BE2C (cell line): Measurements from ENCODE around the gene TRA2A. TPM values are rescaled to one million over a fixed set of nuclear protein-coding genes. Genes with fewer than 3 reads are reported as not detected.

ENCODE experiments used
- DNase-seq: peaks from one replicate; pipeline ENCODE4 v3.0.0-alpha.2; 2020
- H3K27me3 ChIP-seq: fragments of 250-450 bp; sonication (Bioruptor Pico); 2 replicates; pipeline ENCODE4 v1.5.1; 2020; ENCODE audit warnings: mild to moderate bottlenecking
- H3K36me3 ChIP-seq: fragments of 250-450 bp; sonication (Bioruptor Pico); 2 replicates; pipeline ENCODE4 v1.5.1; 2020; ENCODE audit warnings: mild to moderate bottlenecking
- H3K4me1 ChIP-seq: fragments of 250-450 bp; sonication (Bioruptor Pico); 2 replicates; pipeline ENCODE4 v1.5.1; 2020
- H3K4me3 ChIP-seq: 2 replicates; pipeline ENCODE4 v1.5.1; 2011; ENCODE audit warnings: low read depth, low read length
- H3K9me3 ChIP-seq: fragments of 250-450 bp; sonication (Bioruptor Pico); 2 replicates; pipeline ENCODE4 v1.5.1; 2020
- polyA plus RNA-seq: library from polyadenylated mRNA; unstranded; fragments of >200 nt; gene quantifications from one replicate; pipeline ENCODE4 v1.2.1, GENCODE V29; 2012; ENCODE audit warnings: low read depth, missing spikeins; ENCODE audit not compliant: insufficient read length, insufficient read depth
- TF ChIP-seq, protein P1 (sequence below): IDR thresholded peaks from 2 replicates; pipeline ENCODE4 v1.5.1; 2012; ENCODE audit warnings: mild to moderate bottlenecking, low read depth, low read length

TRA2A gene
- polyA plus RNA-seq, result 65.7 TPM

DNA sequence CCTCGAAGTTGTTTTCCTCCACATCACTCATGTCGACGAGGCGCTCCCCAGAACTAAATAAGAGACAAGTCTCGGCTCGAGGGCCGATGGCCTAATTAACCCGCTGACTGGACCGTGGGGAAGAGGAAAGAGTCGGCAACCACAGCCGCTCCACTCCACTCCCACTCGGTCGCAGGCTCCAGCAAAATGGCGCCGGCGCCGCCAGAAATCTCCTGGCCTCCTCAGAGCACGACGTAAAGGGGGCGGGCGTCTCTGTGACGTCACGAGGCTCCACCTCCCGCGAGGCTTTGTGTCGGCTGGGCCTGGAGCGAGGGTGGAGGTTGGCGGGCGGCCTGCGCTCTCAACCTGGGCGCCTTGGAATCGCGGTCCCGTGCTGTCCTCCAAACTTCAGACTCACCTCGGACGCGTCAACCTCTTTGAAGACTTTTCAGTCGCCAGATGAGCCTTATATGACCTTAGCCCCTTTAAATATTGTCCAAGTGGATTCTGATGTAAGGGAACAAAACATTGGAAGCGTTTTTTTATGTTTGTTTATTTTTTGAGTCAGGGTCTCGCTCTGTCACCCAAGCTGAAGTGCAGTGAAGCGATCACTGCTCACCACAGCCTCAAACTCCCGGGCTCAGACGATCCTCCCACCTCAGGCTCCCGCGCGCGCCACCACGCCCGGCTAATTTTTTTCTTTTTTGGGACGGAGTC, at the start of gene TRA2A:
Gene TRA2A, minus strand, starts transcription at position 188 of the 696 bp plus-strand sequence. Its CDS starts 157 bp downstream, at position 31.
- Histone ChIP-seq H3K27me3 (no peaks in the 10 kb centered on the region), H3K4me3 (peak within 1 kb of the TSS; percentile 90), H3K4me1 (peaks cover 3% of the 10 kb centered on the region; the same call in 1 of the 2 replicates)

DNA sequence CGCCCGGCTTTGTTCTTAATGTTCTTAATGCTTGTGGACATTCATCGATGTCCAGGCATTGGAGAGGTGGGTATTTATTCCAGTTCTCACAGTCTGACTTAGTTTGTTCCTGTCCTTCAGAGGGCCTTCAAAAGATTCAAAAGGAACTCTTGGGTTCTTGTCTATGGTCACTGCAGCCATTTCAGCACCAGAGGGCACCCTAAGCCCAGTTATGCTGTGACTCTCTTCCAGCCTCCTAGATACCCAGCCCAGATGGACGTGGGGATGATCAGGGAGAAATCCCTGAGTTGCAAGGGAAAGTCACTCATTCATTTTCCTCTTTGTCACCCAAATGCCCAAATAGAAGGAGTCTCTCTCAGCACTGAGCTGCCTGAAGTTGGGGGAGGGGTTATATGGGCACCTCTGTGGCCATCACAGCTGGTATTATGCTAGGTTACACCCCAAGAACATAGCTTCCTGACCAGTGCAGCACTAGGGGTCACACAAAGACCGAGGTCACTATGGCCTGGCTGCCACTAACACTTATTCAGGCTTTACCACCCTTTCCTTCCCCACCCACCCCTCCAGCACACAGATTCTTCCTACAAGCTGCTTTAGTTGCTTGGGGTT, 38.9 kb upstream of the TRA2A start:
- Histone ChIP-seq H3K27me3 (no peaks in the 10 kb centered on the region), H3K4me1 (no peaks in the 10 kb centered on the region), H3K4me3 (no peak overlapping the region), H3K36me3 (no peaks in the 10 kb centered on the region), H3K9me3 (no peaks in the 10 kb centered on the region)
- DNase-seq, result peak; percentile 79
- TF ChIP-seq, protein P1, sequence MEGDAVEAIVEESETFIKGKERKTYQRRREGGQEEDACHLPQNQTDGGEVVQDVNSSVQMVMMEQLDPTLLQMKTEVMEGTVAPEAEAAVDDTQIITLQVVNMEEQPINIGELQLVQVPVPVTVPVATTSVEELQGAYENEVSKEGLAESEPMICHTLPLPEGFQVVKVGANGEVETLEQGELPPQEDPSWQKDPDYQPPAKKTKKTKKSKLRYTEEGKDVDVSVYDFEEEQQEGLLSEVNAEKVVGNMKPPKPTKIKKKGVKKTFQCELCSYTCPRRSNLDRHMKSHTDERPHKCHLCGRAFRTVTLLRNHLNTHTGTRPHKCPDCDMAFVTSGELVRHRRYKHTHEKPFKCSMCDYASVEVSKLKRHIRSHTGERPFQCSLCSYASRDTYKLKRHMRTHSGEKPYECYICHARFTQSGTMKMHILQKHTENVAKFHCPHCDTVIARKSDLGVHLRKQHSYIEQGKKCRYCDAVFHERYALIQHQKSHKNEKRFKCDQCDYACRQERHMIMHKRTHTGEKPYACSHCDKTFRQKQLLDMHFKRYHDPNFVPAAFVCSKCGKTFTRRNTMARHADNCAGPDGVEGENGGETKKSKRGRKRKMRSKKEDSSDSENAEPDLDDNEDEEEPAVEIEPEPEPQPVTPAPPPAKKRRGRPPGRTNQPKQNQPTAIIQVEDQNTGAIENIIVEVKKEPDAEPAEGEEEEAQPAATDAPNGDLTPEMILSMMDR, result peak; percentile 93

More for the DNA sequence above, at the start of gene TRA2A:
- DNase-seq, result peak; percentile 97
- H3K9me3 ChIP-seq, result no peaks in the 10 kb centered on the region
- TF ChIP-seq, protein P1, result no peak
- peaks cover 8% of the 10 kb centered on the region; the same call in 1 of the 2 replicates for H3K36me3 ChIP-seq

DNA sequence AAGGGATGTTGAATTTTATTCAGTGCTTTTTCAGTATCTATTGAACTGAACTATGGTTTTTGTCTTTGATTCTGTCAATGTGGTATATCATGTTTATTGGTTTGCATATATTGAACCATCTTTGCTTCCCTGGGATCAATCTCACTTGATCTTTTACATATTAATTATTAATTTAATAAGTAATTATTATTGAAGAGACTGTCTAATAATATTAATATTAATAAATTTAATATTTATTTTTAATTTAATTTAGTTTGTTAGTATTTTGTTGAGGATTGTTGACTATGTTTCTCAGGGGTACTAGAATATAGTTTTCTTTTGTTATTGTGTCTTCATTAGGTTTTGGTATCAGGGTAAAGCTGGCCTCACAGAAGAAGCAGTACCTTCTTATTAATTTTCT, 26.5 kb upstream of the TRA2A start:
- no peak for DNase-seq
- Histone ChIP-seq H3K4me3 (no peak overlapping the region), H3K36me3 (no peaks in the 10 kb centered on the region), H3K9me3 (no peaks in the 10 kb centered on the region), H3K4me1 (no peaks in the 10 kb centered on the region), H3K27me3 (peaks cover 18% of the 10 kb centered on the region)
- TF ChIP-seq, protein P1, result no peak

DNA sequence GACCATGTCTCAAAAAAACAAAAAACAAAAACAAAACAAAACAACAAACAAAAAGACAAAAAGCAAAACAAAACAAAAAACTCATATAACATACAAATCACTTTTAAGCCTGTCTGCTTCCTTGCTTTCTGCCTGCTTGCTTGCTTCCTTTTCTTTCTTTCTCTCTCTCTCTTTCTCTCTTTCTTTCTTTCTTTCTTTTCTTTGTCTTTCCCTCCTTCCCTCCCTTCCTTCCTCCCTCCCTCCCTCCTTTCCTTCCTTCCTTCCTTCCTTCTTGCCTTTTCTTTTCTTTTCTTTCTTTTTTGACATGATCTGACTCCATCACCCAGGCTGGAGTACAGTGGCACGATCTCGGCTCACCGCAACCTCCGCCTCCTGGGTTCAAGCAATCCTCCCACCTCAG, 15.9 kb upstream of the TRA2A start:
- Histone ChIP-seq H3K9me3 (no peaks in the 10 kb centered on the region), H3K27me3 (no peaks in the 10 kb centered on the region), H3K4me1 (no peaks in the 10 kb centered on the region), H3K36me3 (no peaks in the 10 kb centered on the region), H3K4me3 (no peak overlapping the region)
- no peak for DNase-seq
- TF ChIP-seq, protein P1, result no peak

DNA sequence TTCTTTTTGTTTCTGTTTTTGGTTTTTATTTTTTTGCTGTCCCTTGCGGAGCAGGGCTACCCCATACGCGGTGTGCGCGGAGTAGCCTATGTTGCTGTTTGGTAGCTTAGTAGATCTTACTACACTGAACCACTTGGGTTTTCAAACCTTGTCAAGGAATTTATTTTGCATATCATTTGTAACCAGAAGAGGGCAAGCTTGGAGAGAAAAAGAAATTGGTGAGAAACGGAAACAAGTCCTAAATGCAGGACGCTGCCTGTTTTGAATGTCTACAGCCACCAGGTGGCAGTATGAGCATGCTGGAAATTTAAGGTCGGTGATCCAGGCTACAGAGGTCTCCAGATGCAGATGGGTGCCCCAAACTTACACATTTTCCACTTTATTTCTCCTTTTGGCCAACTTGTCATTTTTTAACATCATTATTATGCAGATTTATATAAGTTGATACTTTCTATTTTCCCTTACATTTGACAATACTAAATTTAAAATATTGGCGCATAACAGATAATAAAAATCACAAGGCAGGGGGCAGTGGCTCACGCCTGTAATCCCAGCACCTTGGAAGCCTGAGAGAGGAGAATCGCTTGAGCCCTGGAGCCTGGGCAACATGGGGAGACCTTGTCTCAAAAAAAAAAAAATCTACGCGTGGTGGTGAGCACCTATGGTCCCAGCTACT, 15.3 kb upstream of the TRA2A start:
- no peaks in the 10 kb centered on the region for H3K36me3 ChIP-seq
- no peak overlapping the region for H3K4me3 ChIP-seq
- no peaks in the 10 kb centered on the region for H3K4me1 ChIP-seq
- peak; percentile 70 for DNase-seq
- TF ChIP-seq, protein P1, result peak; percentile 95
- no peaks in the 10 kb centered on the region for H3K27me3 ChIP-seq
- no peaks in the 10 kb centered on the region for H3K9me3 ChIP-seq
